Stromal cell of bone marrow (primary cell): Measurements from ENCODE around the gene RBAK.
"Not testable (repeated sequence)": the region's sequence is repeated elsewhere in the genome, so short reads cannot be mapped to it uniquely, and the experiment has no call there.

Experiments
- DNase-seq: peaks from one replicate; pipeline ENCODE4 v3.0.0-alpha.2; 2012; ENCODE audit warnings: low read depth

Gene RBAK

DNA sequence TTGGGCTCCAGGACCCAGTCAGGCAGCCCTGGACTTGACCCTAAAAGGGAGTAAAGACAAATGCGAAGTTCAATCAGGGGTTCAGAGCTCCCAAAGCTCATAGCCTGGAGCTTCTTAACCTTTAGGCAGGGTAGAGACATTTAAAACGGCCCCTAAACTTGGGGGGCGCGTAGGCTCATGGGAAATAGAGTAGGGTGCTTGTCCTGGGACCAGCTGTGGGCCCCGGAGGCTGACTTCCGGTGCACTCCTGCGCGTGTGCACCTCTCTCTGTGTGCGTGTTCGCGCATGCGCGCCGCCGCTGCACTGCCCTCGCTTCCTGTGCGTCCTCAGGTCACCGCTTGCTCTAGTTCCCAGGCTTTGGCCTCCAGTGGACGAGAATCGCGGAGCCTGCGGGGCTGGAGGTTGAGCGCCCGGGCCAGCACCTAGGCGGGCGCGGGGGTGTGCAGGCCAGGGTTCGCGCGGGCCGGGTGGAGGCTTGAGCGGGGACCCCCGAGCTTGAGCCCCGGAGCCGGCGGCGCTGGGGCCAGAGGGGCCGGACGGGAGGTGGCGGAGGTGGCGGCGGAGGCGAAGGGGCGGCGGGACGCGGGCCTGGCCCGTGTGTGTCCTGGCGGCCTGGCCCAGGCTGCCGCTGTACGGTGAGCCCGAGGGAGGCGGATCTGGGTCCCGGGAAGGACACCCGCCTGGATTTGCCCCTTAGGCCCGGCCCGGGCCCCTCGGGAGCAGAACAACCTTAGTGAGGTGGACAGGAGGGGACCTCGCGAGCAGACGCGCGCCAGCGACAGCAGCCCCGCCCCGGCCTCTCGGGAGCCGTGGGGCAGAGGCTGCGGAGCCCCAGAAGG, at the start of gene RBAK:
RBAK (plus strand) TSS at position 303 of the 839 bp plus-strand sequence. CDS start 2,217 bp downstream, outside the sequence.
- DNase-seq = peak; percentile 85

DNA sequence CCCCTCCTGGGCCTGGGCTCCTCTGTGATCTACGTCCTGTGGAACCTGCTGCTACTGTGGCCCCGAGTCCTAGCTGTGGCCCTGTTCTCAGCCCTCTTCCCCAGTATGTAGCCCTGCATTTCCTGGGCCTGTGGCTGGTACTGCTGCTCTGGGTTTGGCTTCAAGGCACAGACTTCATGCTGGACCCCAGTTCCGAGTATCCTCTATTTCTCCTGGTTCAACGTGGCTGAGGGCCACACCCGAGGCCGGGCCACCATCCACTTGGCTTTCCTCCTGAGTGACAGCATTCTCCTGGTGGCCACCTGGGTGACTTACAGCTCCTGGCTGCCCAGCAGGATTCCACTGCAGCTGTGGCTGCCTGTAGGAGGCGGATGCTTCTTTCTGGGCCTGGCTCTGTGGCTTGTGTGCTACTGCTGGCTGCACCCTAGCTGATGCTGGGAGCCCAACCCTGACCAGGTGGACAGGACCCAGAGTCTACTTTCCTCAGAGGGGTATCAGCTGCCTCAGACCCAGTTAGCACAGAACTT, 48.9 kb upstream of the RBAK start:
- no peak for DNase-seq

DNA sequence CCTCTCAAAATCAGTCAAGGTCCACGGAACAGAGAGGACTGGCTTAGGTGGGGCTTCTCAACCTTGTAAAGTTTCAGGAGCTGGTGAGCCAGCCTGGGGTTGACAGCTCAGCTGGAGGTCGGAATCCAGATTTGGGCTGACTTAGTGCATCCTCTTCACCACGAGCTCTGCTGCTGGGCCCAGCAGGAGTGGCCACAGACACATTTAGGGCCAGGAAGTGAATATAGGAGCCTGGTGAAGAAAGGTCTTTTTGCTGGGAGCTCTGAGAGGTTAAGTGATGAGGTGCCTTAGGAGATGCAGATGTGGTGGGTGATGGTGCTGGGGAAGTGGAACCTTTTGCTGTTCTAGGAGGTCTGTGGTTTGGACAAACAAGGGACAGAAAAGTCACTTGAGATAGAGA, 47.4 kb upstream of the RBAK start:
- DNase-seq = no peak

DNA sequence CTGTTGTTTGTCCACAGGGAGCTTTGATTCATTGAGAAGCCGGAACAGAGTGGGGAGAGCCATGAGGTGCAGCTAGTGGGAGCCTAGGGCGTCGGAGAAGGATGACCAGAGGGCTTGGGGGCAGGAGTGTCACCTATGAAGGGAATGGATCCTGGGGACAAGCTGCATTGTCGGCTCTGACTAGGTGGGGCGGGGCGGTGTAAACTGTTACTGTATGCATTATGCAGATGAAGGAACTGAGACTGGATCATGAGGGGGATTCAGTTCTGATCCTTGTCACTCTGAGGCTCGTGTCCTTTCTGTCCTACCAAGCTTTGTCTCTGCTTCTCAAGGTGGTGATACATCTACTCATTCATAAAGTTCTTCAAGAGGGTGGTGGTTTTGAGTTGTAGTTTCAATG, 46.8 kb upstream of the RBAK start:
- no peak for DNase-seq

DNA sequence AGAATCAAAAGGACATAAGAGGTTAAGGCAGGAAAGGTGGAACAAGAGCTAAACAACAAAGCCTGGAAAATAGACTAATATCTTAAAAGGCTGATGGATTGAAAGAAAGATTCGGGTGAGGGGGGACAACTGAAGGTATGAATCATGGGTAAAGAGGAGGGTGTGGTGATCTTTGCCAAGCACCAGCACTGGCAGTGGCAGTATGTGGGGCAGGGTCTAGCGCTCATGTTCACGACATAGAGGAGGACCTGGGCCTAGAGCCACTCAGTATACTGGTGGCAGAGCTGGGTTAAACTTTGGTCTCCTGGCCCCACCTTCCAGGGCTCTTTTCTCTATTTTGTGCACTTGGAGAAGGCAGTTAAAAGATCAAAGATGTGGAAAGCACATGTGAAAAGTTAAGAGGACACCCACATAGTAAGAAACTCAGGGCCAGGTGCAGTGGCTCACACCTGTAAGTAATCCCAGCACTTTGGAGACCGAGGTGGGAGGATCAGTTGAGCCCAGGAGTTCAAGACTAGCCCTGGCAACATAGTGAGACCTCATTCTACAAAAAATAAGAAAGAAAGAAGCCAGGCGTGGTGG, 46.2 kb upstream of the RBAK start:
- no peak for DNase-seq

DNA sequence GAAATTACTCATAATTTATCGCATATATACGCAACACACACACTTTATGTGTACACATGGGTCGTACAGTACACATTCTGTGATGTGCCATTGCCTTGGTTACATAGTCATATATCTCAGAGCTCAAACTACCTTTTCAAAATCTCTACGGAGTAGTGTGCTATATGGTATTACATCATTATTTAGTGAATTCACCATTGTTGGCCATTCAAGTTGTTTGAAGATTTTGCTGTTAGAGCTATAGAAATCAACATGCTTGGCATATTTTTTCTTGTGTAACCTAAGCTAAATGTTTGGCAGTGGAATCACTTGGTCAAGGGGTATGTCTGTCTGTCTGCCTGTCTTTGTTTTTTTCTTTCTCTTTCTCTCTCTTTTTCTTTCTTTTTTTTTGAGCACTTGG, 44.7 kb upstream of the RBAK start:
- no peak for DNase-seq

DNA sequence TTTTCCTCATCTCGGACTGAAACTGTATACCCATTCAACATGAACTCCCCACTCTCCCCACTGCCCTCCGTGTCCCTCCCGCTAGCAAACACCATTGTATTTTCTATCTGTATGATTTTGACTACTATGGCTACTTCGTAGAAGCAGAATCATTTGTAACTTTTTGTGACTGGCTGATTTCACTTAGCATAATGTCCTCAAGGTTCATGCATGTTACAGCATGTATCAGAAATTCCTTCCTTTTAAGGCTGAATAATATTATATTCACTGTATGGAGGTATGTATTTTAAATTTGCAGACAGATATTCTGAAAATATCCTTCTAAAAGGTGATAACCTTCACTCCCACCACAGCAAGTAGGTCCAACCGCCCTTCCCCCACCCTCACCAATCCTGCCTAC, 43.7 kb upstream of the RBAK start:
- no peak for DNase-seq

DNA sequence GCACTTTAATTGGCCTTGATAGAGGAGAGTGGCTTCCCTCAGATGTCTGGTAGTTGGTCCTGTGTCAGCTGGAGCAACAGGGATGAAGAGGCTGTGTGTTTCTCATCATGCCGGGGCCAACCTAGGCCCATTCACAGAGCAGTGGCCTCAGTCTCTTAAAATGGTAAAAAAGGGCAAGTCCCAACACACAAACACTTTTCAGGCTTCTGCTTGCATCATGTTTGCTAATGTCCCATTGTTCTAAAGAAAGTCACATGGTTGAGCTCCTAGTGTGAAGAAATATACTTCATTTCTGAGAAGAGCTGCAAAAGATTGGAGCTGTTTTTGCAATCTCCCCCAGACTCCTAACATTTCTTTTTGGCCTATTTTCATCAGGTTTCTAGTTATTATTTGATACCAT, 40.6 kb upstream of the RBAK start:
- no peak for DNase-seq

DNA sequence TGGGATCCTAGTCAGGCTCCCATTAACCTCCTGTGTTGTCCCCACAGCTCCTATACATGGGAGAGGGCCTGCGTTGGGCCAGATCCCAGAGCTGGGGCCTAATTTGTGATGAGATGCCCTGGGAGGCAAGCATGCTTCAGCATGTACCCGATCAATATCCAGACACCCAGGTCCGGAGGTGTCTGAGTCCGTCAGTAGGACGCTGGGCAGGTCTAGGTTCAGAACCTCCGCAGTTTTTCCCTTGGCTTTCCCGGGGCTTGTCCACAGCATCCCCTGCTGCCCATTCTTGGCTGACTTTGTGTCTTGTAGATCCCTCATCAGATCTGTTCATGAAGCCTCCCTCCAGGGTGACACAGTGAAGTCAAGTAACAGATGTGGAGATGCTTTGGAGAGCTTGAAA, 32.7 kb upstream of the RBAK start:
- DNase-seq = no peak

DNA sequence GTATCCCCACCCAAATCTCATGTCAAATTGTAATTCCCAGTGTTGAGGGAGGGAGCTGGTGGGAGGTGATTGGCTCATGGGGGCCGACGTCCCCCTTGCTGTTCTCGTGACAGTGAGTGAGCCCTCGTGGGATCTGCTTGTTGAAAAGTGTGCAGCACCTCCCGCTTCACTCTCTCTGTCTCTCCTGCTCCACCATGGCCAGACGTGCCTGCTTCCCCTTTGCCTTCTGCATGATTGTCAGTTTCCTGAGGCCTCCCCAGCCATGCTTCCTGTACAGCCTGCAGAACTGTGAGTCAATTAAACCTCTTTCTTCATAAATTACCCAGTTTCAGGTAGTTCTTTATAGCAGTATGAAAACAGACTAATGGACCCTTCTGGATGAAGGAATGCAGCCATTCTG, 29.7 kb upstream of the RBAK start:
- not testable (repeated sequence) for DNase-seq

DNA sequence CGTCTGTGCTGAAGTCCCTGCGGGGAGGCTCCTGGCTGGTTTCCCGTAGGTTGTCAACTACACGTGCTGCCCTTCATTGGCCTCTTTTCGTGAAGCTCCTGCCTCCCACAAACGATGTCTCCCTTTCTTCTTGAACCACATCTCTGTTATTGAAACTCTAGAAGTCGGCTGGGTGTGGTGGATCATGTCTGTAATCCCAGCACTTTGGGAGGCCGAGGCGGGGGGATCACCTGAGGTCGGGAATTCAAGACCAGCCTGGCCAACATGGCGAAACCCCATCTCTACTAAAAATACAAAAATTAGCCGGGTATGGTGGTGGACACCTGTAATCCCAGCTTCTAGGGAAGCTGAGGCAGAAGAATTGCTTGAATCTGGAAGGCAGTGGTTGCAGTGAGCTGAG, 28.0 kb upstream of the RBAK start:
- not testable (repeated sequence) for DNase-seq

DNA sequence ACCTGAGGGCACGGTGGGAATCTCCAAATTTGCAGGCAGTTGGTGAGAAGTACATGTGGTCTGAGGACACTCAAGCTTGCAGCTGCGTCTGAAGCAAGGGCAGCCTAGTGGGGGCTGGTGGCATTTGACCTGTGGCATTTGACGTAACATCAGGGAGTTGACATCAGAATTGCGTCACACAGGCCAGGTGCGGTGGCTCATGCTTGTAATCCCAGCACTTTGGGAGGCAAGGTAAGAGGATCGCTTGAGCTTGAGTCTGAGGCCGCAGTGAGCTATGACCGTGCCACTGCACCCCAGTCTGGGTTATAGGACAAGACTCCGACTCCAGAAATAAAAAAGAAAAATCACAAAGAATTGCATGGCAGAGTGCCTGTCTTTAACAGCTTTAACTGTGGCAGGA, 25.6 kb upstream of the RBAK start:
- DNase-seq = no peak

DNA sequence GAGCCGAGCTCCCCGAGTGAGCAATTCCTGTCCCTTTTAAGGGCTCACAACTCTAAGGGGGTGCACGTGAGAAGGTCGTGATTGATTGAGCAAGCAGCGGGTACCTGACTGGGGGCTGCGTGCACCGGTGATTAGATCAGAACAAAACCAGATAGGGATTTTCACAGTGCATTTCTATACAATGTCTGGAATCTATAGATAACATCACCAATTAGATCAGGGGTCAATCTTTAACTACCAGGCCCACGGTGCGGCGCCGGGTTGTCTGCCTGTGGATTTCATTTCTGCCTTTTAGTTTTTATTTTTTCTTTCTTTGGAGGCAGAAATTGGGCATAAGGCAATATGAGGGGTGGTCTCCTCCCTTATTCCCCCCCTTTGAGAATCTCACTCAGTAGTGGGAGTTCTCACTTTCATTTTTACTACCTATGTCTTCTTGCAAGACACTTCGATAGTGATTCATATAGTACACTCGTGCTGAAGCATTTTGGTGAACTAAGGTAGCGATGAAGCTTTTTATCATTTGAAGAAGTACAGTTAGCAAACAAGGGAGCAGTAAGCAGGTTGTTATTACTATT, 24.6 kb upstream of the RBAK start:
- not testable (repeated sequence) for DNase-seq

DNA sequence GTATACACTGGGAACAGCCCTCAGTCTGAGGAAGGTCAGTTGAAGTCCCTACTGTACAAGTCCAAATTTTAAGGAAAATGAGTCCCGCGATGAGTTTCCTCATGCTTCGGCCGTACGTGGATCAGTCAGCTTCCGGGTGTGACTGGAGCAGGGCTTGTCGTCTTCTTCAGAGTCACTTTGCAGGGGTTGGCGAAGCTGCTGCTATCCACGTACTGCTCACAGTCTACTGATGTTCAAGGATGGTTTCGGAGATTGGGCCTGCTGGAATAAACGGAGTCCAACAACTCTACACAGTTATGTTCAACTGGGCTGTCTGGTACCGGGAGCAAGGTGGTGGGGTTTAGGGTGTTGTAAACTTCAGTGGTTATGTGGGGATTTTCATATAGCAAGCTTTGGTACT, 22.0 kb upstream of the RBAK start:
- not testable (repeated sequence) for DNase-seq

DNA sequence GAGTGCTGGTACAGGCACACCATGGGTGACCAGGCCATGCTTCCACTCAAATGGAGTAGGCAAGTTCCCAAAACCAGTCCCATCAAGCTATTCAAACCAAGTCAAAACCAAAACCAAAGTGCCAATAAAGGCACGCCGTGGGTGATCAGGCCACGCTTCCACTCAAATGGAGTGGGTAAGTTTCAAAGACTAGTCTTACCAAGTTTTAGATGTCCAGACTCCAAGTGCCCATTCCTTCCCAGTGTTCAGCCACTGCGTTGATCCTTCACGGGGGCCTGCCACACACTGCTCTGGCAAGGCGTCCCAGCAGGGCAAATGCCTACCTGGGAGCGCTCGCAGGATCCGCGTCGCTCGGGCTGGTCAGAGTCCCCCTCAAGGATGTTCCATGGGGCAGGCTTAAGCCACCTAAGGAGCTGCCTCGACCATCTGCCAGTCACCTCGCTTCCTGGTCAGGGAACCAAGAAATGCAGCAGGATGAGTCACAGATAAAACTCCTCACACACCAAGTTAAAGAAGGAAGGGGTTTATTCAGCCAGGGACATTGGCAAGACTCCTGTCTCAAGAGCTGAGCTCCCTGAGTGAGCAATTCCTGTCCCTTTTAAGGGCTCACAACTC, 17.8 kb upstream of the RBAK start:
- not testable (repeated sequence) for DNase-seq

DNA sequence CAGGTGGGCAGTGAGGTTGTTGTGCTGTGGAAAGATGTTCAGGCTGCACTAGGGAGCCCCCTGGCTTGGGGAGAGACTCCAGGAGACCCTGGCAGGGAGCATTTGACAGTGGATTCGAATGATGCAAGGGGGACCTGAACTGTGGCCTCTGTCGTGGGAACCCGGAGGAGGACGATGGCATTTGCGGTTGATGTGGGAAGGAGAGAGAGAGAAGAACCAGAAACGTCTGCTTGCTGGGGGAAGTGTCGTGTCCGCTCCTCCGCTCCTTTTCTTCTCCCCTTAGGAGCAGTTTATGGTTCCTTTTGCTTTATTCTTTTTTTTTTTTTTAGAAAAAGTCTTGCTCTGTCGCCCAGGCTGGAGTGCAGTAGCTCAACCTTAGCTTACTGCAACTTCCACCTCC, 12.5 kb upstream of the RBAK start:
- DNase-seq = not testable (repeated sequence)

DNA sequence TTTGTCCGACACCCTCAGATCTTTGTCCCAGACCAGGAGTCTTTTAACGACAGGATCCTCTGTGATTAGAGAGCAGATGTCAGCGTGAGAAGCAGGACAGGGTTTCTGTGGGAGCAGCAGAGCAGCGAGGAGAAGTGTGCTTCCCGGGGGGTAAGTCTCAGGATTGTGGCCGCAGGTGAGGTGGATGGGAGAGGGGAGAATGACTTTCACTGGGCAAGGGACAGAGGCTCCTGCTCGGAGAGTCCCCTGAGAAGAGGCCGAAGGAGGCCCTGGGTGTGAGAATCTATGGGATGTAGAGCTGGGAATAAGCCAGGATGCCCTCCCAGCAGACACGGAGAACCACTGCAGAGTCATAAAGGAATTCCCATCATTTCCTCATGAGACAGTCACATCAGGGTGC, 10.4 kb upstream of the RBAK start:
- DNase-seq = no peak

DNA sequence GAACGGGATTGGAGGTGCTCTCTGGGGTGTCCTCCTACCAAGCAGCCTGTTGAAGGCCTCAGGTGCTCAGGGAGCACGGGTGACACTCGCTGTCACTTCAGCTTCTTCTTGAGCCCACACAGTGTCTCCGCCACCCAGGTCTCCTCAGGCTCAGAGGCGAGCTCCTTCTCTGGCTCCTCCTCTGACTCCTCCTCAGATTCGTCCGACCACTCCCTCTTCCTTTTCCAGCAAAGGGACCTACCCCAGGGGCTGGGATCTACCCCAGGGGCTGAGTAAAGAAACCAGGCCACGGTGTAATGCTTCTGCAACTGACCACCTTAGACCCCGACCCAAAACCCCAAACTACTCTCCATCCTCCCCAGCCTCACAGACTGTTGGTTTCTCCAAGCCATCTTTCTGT, 9.2 kb upstream of the RBAK start:
- DNase-seq = no peak

DNA sequence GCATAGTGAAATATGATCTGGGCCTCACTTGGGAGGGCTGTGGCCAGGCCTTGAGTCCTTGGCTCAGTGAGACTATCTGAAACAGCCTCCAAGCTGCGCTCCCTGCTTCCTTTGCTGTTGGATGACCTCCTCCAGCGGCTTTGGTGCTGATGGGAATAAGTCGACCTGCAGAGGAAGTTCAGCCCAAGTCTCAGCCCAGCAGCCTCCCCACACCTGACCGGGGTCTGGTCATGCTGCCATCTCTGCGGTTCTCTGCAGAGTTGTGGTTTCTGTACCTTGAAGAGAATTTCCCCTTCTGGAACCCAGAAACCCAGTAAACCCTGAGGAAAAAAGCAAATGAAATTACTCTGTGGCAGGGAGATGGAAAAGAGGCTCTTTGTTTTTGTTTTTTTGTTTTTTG, 4.6 kb upstream of the RBAK start:
- DNase-seq = no peak

DNA sequence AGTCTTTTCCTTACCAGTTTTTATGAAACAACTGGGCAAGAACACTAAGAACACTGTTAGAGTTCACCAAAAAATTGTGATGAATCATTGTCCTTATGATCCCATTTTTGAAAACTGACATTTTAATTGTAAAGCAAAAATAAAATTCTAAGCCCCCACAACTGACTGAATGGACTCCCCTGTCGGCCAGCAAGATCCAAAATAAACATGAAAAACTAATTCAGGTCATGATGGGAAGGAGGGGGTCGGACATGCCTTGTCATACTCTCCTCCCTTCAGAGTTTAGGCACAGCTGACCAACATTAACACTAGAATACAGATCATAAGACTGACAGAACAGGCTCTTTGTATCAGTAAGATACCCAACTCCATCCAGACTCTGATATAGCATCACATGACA, 2.0 kb upstream of the RBAK start:
- DNase-seq = no peak

DNA sequence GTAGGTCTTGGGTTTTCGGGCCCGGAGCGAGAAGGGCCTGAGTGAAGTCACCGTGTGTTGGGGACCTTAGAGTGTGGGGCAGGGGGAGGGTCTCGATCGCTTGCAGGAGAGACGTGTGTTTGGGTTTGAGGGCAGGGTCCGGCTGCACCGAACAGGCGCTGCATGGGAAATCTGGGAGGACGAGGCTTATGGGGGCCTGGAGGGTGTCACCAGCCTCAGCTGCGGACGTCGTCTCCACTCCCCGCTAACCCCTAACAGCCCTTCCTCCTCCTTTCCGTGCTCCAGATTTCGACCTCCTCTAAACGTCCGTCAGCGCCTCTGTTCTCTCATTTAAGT, 705 bp downstream of the RBAK start:
- not testable (repeated sequence) for DNase-seq

DNA sequence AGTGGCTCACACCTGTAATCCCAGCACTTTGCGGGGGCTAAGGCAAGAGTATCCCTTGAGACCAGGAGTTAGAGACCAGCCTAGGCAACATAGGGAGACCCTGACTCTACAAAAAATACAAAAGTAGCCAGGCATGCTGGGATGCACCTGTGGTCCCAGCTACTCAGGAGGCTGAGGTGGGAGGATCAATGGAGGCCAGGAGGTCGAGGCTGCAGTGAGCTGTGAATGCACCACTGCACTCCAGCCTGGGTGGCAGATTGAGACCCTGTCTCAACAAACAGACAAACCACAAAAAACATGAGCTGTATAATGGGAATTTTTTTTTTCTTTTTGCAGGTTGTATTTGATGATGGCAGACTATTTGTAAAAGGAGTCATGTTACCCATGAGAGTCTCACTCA, 1.5 kb downstream of the RBAK start:
- not testable (repeated sequence) for DNase-seq

DNA sequence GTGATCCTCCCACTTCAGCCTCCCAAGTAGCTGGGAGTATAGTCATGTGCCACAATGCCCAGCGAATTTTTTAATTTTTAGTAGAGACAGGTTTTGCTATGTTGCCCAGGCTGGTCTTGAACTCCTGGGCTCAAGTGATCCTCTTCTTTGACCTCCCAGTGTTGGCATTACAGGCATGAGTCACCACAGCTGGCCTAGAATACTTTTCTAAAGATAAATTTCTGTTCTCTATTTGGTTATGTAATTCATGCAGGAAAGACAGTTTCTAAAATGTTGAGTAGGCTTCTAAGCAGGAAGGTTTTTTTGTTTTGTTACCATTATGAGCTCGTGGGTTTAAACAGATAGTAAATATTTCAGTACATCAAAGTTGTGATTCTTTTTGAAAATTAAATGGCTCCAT, 5.0 kb downstream of the RBAK start:
- no peak for DNase-seq
